GM21786 (cell line): ENCODE measurements around the gene TMOD4.

Experiments
- ATAC-seq: cut with Tn5 transposase; IDR thresholded peaks from one replicate; pipeline ENCODE4 v1.9.1; 2021; ENCODE audit not compliant: unreplicated experiment

Gene TMOD4

GRCh38 chr1:151176514-151177045 is 799 bp upstream of the TMOD4 start:
- ATAC-seq = no peak

DNA sequence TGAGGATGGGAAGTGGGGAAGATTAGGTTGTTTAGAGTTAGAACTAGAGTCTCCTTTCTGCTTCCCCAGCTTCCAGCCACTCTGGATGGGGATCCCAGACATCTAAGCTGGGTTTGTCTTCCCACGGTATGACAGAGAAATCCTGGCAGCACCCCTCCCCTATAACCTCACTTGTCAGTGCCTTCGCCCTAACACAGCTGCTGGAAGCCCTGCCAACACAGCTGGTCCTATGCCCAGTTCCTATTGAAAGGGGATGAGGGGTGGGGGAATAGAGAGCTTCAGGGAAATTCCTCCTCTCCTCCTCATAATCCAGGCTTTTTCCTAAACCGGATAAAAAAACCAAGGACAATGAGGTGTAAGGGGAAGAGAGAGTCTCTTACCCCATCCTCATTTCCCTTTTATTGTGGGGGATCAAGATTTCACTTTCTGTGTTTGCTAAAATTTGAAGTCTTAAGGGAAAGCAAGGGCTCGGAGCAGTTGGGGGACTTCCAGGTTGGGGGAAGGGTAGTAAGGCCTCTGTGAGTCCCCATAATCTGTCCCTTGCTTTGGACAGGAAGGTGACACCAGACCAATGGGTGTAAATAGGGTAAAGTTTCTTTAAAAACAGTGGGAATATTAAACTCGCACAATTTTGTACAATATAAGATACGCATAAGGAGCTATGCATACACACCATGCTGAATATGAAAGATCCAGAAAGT is 590 bp downstream of the TMOD4 start:
- no peak for ATAC-seq

GRCh38 chr1:151171190-151171589 is 4.6 kb downstream of the TMOD4 start:
- ATAC-seq = no peak

GRCh38 chr1:151167116-151167515 is 8.7 kb downstream of the TMOD4 start:
- ATAC-seq = no peak

DNA sequence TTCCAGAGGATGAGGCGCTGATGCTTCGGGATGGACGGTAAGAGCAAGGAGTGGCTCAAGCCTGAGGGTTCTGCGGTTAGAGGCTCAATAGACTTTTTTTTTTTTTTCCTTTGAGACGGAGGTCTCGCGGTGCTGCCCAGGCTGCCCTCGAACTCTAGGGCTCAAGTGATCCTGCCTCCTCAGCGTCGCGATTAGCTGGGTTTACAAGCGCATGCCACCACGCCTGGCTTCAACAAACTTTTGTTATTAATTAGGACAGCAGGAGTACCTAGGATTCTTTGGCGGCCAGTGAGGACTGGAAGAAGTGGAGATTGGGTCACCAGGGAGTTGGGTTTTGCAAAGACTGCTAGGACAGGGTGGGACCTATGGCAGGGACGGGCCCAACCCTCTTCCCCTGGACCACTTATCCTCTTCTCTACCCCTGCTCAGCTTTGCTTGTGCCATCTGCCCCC is 9.2 kb downstream of the TMOD4 start:
- ATAC-seq = no peak

- peak; percentile 88 for ATAC-seq
These were observed 9.9 kb downstream of the TMOD4 start, which contains the start of the genes LYSMD1 and SCNM1 for GRCh38 chr1:151165738-151166504. Gene LYSMD1, minus strand, starts transcription at chr1:151165902. Its CDS starts 644 bp downstream, at chr1:151165258. Gene SCNM1, plus strand, starts transcription at chr1:151166144. Its CDS starts 9 bp downstream, at chr1:151166153.

- ATAC-seq = no peak
These were observed 10.5 kb downstream of the TMOD4 start for GRCh38 chr1:151165281-151165737.

GRCh38 chr1:151164732-151165280 is 11.0 kb downstream of the TMOD4 start:
- ATAC-seq = no peak

GRCh38 chr1:151159373-151159772 is 16.4 kb downstream of the TMOD4 start:
- ATAC-seq = no peak

DNA sequence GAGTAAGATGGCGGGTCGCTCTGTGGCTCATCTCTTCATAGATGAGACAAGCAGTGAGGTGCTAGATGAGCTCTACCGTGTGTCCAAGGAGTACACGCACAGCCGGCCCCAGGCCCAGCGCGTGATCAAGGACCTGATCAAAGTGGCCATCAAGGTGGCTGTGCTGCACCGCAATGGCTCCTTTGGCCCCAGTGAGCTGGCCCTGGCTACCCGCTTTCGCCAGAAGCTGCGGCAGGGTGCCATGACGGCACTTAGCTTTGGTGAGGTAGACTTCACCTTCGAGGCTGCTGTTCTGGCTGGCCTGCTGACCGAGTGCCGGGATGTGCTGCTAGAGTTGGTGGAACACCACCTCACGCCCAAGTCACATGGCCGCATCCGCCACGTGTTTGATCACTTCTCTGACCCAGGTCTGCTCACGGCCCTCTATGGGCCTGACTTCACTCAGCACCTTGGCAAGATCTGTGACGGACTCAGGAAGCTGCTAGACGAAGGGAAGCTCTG is 17.0 kb downstream of the TMOD4 start:
- ATAC-seq = no peak

DNA sequence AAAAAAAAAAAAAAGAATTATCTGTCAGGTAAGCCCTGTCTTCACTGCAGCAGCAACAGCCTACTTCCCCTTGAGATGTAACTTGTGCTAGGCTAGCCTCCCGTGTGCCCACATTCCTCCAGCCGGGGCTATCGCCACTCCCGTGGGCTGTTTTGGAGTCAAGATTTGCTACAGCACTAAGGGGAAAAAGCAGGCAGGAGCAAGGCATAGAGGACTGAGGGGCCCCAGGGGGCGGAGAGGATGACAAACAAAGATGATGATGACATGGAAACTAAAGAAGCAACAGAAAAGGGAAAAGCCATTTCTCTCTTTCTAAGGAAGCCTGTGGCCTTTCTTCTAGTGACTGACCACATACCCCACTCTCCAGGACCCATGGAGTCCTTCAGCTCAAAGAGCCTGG is 17.5 kb downstream of the TMOD4 start:
- ATAC-seq = no peak

DNA sequence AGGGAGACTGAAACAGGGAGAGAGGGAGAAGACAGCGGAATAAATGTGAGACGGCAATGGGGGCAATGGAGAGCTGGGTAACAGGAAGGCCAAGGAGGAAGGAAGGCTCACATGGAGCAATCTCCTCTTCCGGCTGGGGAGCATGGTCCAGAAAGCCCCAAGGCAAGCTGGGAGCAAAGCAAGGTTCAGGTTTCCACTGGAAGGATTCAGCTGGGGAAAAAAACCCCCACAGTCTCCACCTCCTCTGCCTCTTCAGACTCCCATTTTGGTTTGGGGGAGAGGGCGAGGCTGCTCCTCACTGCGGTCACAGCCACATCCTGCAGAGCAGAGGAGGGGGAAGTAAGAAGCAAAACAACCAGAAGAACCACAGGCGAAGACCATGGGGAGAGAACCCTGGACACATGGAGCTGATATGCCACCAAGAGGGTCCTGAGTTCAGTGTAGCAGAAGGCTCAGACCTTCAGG is 18.7 kb downstream of the TMOD4 start:
- ATAC-seq = peak; percentile 44

DNA sequence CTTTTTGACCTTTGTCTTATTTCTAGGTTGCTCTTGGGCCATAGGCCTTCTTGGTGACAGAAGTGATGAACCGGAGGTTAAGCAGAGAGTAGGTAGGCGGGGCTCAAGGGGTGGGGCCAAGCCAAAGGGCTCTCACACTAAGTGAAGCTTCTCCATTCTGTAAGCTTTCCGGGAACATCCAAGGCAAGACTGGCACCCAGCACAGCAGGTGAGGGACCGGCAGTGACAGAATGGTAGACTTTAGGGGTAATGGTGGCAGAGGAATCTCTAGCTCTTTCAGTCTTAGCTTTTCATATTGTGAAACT is 19.3 kb downstream of the TMOD4 start, which contains the start of gene TNFAIP8L2:
Gene TNFAIP8L2 (plus strand): TSS at position 135 of the 305 bp plus-strand sequence. CDS start 2,049 bp downstream, outside the sequence.
- peak; percentile 70 for ATAC-seq

DNA sequence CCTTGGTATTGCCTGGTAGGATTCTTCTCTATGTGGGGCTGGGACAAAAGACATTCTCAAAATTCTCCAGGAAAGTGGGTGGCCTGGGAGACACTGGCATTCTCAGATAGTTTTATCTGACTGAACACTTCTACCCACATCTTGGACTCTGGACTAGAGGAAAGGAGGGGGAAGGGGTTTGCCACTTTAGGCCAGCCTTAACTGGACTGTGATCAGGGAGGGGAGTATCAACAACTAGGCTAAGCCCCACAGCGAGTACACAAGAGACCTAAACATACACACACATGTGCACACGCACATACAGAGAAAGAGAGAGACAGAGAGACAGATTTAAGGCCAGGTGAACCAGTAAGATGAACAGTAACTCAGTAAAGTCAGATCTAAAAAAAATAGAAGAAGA is 28.1 kb downstream of the TMOD4 start:
- ATAC-seq = no peak

- ATAC-seq = no peak
These were observed 28.7 kb downstream of the TMOD4 start for GRCh38 chr1:151147132-151147503.

GRCh38 chr1:151146412-151147131 is 29.2 kb downstream of the TMOD4 start, which contains the start of gene SEMA6C:
Gene SEMA6C, minus strand, starts transcription at chr1:151146631. Its CDS starts 4,010 bp downstream, at chr1:151142621.
- peak; percentile 98 for ATAC-seq

- ATAC-seq = no peak
These were observed 29.7 kb downstream of the TMOD4 start for GRCh38 chr1:151146072-151146411.

- no peak for ATAC-seq
These were observed 30.3 kb downstream of the TMOD4 start for GRCh38 chr1:151145304-151146071.

GRCh38 chr1:151144474-151145303 is 31.1 kb downstream of the TMOD4 start:
- no peak for ATAC-seq
